Measurements from ENCODE around the gene BRWD1.
"Not testable (repeated sequence)": the region's sequence is repeated elsewhere in the genome, so short reads cannot be mapped to it uniquely, and the experiment has no call there.

Gene BRWD1

DNA sequence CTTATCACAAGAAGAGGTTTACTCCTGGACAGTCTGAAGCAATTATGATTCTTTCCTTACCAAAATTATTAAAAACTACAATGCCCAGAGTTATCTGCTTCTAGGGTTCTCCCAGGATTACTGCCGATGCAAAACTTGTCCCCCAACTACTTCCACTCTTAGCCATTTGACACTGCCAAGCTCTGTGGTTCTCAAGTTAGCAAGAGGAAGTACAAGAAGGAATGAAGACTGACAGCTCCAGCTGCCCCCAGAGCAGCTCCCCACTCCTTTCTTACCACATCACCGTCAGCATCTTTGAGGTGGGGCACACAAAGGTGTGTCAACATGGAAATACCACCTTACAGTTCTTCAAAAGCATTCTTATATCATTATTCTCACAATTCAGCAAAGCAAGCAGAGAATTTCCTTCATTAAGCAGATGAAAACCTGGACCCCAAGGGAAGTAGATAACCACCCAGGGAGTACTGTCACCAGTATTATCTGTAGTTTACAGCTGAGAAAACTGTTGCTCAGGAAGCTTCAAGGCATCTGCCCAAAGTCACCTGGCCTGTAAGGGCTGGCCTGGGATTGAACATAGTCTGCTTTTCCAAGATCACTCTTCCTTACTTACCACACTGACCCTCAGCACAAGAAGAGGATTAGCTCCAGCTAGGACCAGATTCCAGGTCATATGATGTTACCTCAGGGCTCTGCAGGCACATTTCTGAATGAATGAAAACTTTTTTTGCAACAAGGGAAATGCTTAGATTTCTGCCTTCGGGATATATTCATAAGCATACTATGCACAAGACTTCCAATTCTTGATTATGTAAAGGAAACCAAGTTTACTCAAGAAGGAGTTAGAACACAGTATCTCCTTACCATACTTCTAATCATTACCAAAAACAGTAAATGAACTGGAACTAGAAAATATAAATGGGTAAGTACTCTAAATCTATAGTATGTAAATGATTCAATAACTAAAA, 139.4 kb downstream of the BRWD1 start:
- TF ChIP-seq, protein P1, sequence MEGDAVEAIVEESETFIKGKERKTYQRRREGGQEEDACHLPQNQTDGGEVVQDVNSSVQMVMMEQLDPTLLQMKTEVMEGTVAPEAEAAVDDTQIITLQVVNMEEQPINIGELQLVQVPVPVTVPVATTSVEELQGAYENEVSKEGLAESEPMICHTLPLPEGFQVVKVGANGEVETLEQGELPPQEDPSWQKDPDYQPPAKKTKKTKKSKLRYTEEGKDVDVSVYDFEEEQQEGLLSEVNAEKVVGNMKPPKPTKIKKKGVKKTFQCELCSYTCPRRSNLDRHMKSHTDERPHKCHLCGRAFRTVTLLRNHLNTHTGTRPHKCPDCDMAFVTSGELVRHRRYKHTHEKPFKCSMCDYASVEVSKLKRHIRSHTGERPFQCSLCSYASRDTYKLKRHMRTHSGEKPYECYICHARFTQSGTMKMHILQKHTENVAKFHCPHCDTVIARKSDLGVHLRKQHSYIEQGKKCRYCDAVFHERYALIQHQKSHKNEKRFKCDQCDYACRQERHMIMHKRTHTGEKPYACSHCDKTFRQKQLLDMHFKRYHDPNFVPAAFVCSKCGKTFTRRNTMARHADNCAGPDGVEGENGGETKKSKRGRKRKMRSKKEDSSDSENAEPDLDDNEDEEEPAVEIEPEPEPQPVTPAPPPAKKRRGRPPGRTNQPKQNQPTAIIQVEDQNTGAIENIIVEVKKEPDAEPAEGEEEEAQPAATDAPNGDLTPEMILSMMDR (IDR thresholded peaks at IDR 0.05; ENCODE audit: low read depth, low read length): no peak
- no peak overlapping the region for H3K4me3 ChIP-seq (ENCODE audit: low read depth, low read length)

DNA sequence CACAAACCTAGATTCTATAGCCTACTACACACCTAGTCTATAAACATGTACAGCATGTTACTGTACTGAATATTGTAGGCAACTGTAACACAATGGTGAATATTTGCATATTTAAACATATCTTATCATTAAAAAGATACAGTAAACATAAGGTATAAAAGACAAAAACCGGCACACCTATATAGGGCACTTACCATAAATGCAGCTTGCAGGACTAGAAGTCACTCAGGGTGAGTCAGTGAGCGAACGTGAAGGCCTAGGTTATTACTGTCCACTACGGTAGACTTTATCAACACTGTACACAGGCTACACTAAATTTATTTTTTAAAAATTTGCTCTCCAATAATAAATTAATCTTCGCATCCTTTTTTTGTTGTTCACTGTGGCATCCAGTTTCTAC, 143.5 kb downstream of the BRWD1 start:
- TF ChIP-seq, protein P1 (IDR thresholded peaks at IDR 0.05; ENCODE audit: low read depth, low read length): no peak
- no peak overlapping the region for H3K4me3 ChIP-seq (ENCODE audit: low read depth, low read length)

DNA sequence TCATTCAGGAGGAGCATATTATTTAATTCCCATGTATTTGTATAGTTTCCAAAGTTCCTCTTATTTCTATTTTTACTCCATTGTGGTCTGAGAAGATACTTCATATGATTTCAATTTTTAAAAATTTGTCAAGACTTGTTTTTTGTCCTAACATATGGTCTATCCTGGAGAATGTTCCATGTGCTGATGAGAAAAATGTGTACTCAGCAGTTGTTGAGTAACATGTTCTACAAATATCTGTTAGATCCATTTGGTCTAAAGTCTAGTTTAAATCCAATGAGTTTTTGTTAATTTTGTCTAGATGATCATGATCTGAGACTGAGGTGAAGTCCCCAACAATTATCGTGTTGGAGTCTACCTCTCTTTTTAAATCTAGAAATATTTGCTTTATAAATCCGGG, 144.6 kb downstream of the BRWD1 start:
- TF ChIP-seq, protein P1 (IDR thresholded peaks at IDR 0.05; ENCODE audit: low read depth, low read length): no peak
- H3K4me3 ChIP-seq (ENCODE audit: low read depth, low read length): no peak overlapping the region

DNA sequence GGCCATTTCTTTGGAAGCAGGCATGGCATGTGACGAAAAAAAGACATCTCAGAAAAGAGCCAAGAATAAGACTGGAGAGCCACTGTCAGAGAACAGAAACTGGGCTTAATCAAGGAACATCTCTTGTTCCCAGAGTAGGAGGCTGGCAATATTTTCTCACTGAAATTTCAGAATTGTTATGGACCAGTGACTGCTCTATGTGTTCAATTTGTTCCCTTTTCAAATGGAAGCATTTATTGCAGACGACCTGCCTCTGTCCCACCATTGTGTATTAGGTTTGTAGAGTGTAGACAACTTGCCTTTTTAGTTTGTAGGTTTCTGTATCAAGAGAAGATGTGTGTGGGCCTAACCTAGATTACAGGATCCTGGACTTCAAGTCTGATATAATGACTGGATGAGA, 148.9 kb downstream of the BRWD1 start:
- TF ChIP-seq, protein P1 (IDR thresholded peaks at IDR 0.05; ENCODE audit: low read depth, low read length): no peak
- H3K4me3 ChIP-seq (ENCODE audit: low read depth, low read length): no peak overlapping the region

DNA sequence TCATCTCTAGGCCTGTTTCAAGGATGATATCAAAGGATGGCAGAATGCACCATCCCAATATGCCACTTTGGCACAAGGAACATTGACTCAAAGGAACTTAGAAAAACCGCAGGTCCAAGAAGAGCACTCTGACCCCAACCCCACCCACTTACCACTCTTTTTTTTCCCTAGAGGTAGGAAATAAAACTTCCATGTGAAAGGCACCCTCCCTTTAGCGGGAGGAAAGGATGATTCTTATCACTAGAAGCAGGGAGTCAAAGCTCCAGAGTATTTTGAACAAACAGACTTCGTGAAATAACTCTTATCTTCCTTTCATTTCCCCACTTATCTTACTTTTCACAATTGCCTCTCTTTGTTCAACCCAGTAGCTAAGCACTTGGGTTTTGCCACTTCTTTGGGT, 152.4 kb downstream of the BRWD1 start:
- no peak overlapping the region for H3K4me3 ChIP-seq (ENCODE audit: low read depth, low read length)
- TF ChIP-seq, protein P1 (IDR thresholded peaks at IDR 0.05; ENCODE audit: low read depth, low read length): no peak

DNA sequence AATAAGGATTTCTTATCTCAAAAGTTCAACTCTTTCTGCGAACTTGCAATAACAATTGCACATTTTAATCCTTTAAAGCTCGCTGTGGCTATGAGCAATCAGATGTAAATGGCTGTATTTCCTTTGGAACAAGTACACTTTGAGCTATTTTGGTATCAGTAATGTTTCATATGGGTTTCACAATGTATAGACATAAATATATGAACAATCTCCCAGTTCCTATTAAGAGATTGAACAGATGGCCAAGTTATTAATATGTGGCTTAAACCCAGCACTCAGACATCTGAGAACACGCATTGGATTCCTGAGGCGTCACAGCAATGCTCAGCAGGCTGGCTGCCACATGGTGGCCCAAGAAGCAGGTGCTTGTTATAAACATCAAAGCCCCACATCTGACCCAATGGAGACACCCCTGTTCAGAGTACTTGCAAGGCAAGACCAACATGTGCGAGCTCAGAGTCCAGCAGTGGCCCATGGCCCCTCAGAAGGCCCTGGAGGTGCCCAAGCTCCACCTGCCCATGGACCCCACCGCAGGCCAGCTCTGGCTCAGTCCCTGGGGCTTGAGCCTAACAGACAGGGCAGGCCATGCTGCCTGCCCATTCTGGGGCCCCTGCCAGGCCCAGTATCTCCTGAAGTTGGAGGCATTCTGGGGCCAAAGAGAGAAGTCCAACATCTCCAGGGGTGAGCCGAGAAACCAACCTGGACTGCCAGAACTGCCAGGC, 153.9 kb downstream of the BRWD1 start:
- TF ChIP-seq, protein P1 (IDR thresholded peaks at IDR 0.05; ENCODE audit: low read depth, low read length): no peak
- no peak overlapping the region for H3K4me3 ChIP-seq (ENCODE audit: low read depth, low read length)

DNA sequence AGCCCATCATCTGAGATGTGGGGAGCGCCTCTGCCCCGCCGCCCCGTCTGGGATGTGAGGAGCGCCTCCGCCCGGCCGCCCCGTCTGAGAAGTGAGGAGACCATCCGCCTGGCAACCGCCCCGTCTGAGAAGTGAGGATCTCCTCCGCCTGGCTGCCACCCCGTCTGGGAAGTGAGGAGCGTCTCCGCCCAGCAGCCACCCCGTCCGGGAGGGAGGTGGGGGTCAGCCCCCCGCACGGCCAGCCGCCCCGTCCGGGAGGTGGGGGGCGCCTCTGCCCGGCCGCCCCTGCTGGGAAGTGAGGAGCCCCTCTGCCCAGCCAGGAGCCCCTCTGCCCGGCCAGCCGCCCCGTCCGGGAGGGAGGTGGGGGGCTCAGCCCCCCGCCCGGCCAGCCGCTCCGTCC, 156.2 kb downstream of the BRWD1 start:
- not testable (repeated sequence) for H3K4me3 ChIP-seq (ENCODE audit: low read depth, low read length)
